HG02973 (cell line): ENCODE data around the gene GALNT5.

Experiments used
- ATAC-seq: cut with Tn5 transposase; IDR thresholded peaks from one replicate; pipeline ENCODE4 v1.9.1; 2021; ENCODE audit warnings: moderate library complexity; ENCODE audit not compliant: unreplicated experiment

Gene GALNT5

DNA sequence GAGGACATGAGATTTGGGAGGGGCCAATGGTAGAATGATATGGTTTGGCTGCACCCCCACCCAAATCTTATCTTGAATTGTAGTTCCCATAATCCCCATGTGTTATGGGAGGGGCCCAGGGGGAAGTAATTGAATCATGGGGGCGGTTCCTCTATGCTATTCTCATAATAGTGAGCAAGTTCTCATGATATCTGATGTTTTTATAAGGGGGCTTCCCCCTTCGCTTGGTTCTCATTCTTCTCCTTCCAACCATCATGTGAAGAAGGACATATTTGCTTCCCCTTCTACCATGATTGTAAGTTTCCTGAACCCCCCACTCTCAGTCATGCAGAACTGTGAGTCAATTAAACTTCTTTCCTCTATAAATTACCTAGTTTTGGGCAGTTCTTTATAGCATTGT is 105.1 kb downstream of the GALNT5 start:
- no peak for ATAC-seq

DNA sequence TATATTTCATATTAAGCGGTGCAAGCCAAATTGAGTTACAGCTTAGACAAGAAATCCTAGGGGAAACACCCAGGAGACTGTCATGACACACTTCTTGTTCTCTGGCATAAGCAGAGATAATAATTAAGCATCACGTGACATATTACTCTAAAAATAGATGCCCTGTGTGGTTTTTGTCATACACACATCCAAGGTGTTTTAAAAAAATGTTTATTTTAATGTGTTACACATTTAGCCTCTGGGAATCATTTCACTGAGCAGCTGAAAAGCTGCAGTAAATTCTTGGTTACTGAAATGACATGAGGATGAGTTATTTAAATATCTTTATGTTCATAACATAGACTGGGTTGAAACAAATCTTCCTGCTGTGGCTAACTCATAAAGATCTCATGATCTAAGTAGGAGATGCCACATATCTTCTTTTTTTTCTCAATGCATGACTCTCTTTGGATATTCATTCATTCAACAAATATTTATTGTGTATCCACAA is 106.2 kb downstream of the GALNT5 start:
- ATAC-seq: peak; percentile 58
